HEK293 (cell line): Measurements from ENCODE around the gene HAAO.

ENCODE experiments used
- HOXC10 ChIP-seq: sonication (generic); formaldehyde crosslinking; IDR thresholded peaks from 2 replicates; pipeline ENCODE4 v1.8.1; 2023; ENCODE audit warnings: mild to moderate bottlenecking, missing genetic modification reagents
- IKZF3 ChIP-seq: fragments of 450-650 bp; IDR thresholded peaks from 2 replicates; pipeline ENCODE4 v1.5.0; 2018; ENCODE audit warnings: missing biosample characterization, mild to moderate bottlenecking, missing genetic modification characterization, moderate library complexity
- PATZ1 ChIP-seq: fragments of 450-650 bp; formaldehyde crosslinking; IDR thresholded peaks from 2 replicates; pipeline ENCODE4 v1.5.1; 2016; ENCODE audit warnings: missing biosample characterization, missing genetic modification characterization
- SP2 ChIP-seq: fragments of 450-650 bp; formaldehyde crosslinking; IDR thresholded peaks from 2 replicates; pipeline ENCODE4 v1.5.1; 2016; ENCODE audit warnings: missing biosample characterization, missing genetic modification characterization
- ZNF140 ChIP-seq: fragments of 450-650 bp; formaldehyde crosslinking; IDR thresholded peaks from 2 replicates; pipeline ENCODE4 v1.5.1; 2016; ENCODE audit warnings: missing biosample characterization, missing genetic modification characterization
- ZNF214 ChIP-seq: fragments of 450-650 bp; formaldehyde crosslinking; IDR thresholded peaks from 2 replicates; pipeline ENCODE4 v1.5.1; 2017; ENCODE audit warnings: missing biosample characterization, mild to moderate bottlenecking, missing genetic modification characterization, borderline replicate concordance
- ZNF274 ChIP-seq, 2 experiments: fragments of 200-500 bp in 1 of 2; fragments of 450-650 bp in 1 of 2; sonication (Bioruptor generic) in 1 of 2; formaldehyde crosslinking in 1 of 2; IDR thresholded peaks; 2 replicates each; pipeline versions ENCODE4 v1.5.1 to v1.6.1; 2014 to 2016; ENCODE audit warnings: borderline replicate concordance in 1 of 2, inconsistent platforms in 1 of 2, low read length in 1 of 2, missing biosample characterization in 1 of 2, missing genetic modification characterization in 1 of 2
- ZNF280D ChIP-seq: fragments of 450-650 bp; formaldehyde crosslinking; IDR thresholded peaks from 2 replicates; pipeline ENCODE4 v1.5.1; 2016; ENCODE audit warnings: missing biosample characterization, missing genetic modification characterization
- ZNF529 ChIP-seq: fragments of 450-650 bp; formaldehyde crosslinking; IDR thresholded peaks from 2 replicates; pipeline ENCODE4 v1.5.1; 2017; ENCODE audit warnings: missing genetic modification characterization, missing biosample characterization; ENCODE audit not compliant: insufficient replicate concordance
- ZNF747 ChIP-seq: fragments of 450-650 bp; formaldehyde crosslinking; IDR thresholded peaks from 2 replicates; pipeline ENCODE4 v1.5.1; 2016; ENCODE audit warnings: missing biosample characterization, missing genetic modification characterization
- TF ChIP-seq, protein P1 (sequence below): fragments of 450-650 bp; formaldehyde crosslinking; IDR thresholded peaks from 2 replicates; pipeline ENCODE4 v1.5.1; 2016; ENCODE audit warnings: missing biosample characterization, missing genetic modification characterization
- TF ChIP-seq, protein P2 (sequence below): fragments of 450-650 bp; formaldehyde crosslinking; IDR thresholded peaks from 2 replicates; pipeline ENCODE4 v1.5.1; 2017; ENCODE audit warnings: missing biosample characterization, missing genetic modification characterization
- TF ChIP-seq, protein P3 (sequence below): fragments of 450-650 bp; formaldehyde crosslinking; IDR thresholded peaks from 2 replicates; pipeline ENCODE4 v1.5.1; 2016; ENCODE audit warnings: missing biosample characterization, missing genetic modification characterization

GRCh38 chr2:42768706-42769256, 23.6 kb downstream of the HAAO start:
- TF ChIP-seq, protein P1, sequence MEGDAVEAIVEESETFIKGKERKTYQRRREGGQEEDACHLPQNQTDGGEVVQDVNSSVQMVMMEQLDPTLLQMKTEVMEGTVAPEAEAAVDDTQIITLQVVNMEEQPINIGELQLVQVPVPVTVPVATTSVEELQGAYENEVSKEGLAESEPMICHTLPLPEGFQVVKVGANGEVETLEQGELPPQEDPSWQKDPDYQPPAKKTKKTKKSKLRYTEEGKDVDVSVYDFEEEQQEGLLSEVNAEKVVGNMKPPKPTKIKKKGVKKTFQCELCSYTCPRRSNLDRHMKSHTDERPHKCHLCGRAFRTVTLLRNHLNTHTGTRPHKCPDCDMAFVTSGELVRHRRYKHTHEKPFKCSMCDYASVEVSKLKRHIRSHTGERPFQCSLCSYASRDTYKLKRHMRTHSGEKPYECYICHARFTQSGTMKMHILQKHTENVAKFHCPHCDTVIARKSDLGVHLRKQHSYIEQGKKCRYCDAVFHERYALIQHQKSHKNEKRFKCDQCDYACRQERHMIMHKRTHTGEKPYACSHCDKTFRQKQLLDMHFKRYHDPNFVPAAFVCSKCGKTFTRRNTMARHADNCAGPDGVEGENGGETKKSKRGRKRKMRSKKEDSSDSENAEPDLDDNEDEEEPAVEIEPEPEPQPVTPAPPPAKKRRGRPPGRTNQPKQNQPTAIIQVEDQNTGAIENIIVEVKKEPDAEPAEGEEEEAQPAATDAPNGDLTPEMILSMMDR (tag by site-specific recombination), result no peak
- TF ChIP-seq ZNF214 (tag by site-specific recombination), result no peak
- TF ChIP-seq SP2 (tag by site-specific recombination), result no peak
- TF ChIP-seq ZNF280D (tag by site-specific recombination), result no peak
- no peak for TF ChIP-seq IKZF3 (tag by site-specific recombination)
- no peak for TF ChIP-seq HOXC10 (CRISPR knock-in tag)
- no peak for TF ChIP-seq ZNF529 (tag by site-specific recombination)
- TF ChIP-seq ZNF747 (tag by site-specific recombination), result no peak
- no peak for TF ChIP-seq ZNF140 (tag by site-specific recombination)
- TF ChIP-seq, protein P2, sequence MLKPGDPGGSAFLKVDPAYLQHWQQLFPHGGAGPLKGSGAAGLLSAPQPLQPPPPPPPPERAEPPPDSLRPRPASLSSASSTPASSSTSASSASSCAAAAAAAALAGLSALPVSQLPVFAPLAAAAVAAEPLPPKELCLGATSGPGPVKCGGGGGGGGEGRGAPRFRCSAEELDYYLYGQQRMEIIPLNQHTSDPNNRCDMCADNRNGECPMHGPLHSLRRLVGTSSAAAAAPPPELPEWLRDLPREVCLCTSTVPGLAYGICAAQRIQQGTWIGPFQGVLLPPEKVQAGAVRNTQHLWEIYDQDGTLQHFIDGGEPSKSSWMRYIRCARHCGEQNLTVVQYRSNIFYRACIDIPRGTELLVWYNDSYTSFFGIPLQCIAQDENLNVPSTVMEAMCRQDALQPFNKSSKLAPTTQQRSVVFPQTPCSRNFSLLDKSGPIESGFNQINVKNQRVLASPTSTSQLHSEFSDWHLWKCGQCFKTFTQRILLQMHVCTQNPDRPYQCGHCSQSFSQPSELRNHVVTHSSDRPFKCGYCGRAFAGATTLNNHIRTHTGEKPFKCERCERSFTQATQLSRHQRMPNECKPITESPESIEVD (tag by site-specific recombination), result no peak
- no peak for TF ChIP-seq ZNF274 (IDR thresholded peaks at IDR 0.05; ENCODE audit: low read length)
- TF ChIP-seq ZNF274 (tag by site-specific recombination; IDR thresholded peaks at IDR 0.05; ENCODE audit: borderline replicate concordance), result no peak
- TF ChIP-seq, protein P3, sequence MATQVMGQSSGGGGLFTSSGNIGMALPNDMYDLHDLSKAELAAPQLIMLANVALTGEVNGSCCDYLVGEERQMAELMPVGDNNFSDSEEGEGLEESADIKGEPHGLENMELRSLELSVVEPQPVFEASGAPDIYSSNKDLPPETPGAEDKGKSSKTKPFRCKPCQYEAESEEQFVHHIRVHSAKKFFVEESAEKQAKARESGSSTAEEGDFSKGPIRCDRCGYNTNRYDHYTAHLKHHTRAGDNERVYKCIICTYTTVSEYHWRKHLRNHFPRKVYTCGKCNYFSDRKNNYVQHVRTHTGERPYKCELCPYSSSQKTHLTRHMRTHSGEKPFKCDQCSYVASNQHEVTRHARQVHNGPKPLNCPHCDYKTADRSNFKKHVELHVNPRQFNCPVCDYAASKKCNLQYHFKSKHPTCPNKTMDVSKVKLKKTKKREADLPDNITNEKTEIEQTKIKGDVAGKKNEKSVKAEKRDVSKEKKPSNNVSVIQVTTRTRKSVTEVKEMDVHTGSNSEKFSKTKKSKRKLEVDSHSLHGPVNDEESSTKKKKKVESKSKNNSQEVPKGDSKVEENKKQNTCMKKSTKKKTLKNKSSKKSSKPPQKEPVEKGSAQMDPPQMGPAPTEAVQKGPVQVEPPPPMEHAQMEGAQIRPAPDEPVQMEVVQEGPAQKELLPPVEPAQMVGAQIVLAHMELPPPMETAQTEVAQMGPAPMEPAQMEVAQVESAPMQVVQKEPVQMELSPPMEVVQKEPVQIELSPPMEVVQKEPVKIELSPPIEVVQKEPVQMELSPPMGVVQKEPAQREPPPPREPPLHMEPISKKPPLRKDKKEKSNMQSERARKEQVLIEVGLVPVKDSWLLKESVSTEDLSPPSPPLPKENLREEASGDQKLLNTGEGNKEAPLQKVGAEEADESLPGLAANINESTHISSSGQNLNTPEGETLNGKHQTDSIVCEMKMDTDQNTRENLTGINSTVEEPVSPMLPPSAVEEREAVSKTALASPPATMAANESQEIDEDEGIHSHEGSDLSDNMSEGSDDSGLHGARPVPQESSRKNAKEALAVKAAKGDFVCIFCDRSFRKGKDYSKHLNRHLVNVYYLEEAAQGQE, result no peak
- TF ChIP-seq PATZ1 (tag by site-specific recombination), result no peak
